ENCODE data around the gene FLACC1. TPM values are rescaled to one million over a fixed set of nuclear protein-coding genes. Genes with fewer than 3 reads are reported as not detected.
"Not testable (repeated sequence)": the region's sequence is repeated elsewhere in the genome, so short reads cannot be mapped to it uniquely, and the experiment has no call there.

Gene FLACC1
- 1 to 10 TPM; 1.3 to 2.1 TPM for total RNA-seq
- long read RNA-seq, result 0 reads

GRCh38 chr2:201357221-201357620, at the start of gene FLACC1:
FLACC1 (minus strand) TSS chr2:201357345; CDS start chr2:201351404, 5,941 bp downstream.
- DNase-seq (no peak), ATAC-seq (peak; percentile 42)
- intact Hi-C loops (cut with DNase I, micrococcal nuclease), result no loop called here

GRCh38 chr2:201406077-201406662, 49.0 kb upstream of the FLACC1 start:
- intact Hi-C loops (cut with DNase I, micrococcal nuclease), result no loop called here
- no peak for DNase-seq
- peak; percentile 36 for ATAC-seq

- no peak for DNase-seq
- intact Hi-C loops (cut with DNase I, micrococcal nuclease), result no loop called here
Observed at GRCh38 chr2:201404699-201405280, 47.6 kb upstream of the FLACC1 start.

GRCh38 chr2:201403880-201404279, 46.7 kb upstream of the FLACC1 start:
- ATAC-seq (peak; percentile 44), DNase-seq (no peak)
- intact Hi-C loops (cut with DNase I, micrococcal nuclease), result no loop called here

More at GRCh38 chr2:201404699-201405280, 47.6 kb upstream of the FLACC1 start:
- ATAC-seq, result no peak

GRCh38 chr2:201402651-201403562, 45.8 kb upstream of the FLACC1 start:
- no peak for DNase-seq
- ATAC-seq, result no peak
- intact Hi-C loops (cut with DNase I, micrococcal nuclease), result no loop called here

- ATAC-seq (no peak), DNase-seq (no peak)
- intact Hi-C loops (cut with DNase I, micrococcal nuclease), result no loop called here
Observed at GRCh38 chr2:201401815-201402214, 44.7 kb upstream of the FLACC1 start.

- no peak for DNase-seq
- intact Hi-C loops (cut with DNase I, micrococcal nuclease), result no loop called here
- no peak for ATAC-seq
Observed at GRCh38 chr2:201396595-201396994, 39.5 kb upstream of the FLACC1 start.

GRCh38 chr2:201383136-201383535, 26.0 kb upstream of the FLACC1 start:
- ATAC-seq (peak; percentile 93), DNase-seq (no peak)
- intact Hi-C loops (cut with DNase I, micrococcal nuclease), result no loop called here

GRCh38 chr2:201378496-201379397, 21.6 kb upstream of the FLACC1 start:
- DNase-seq (no peak), ATAC-seq (no peak)
- intact Hi-C loops (cut with DNase I, micrococcal nuclease), result no loop called here

- DNase-seq (no peak), ATAC-seq (no peak)
- intact Hi-C loops (cut with DNase I, micrococcal nuclease), result no loop called here
Observed at GRCh38 chr2:201377218-201377617, 20.1 kb upstream of the FLACC1 start.

- DNase-seq, result no peak
- ATAC-seq, result no peak
- intact Hi-C loops (cut with DNase I, micrococcal nuclease), result no loop called here
Observed at GRCh38 chr2:201369775-201370174, 12.6 kb upstream of the FLACC1 start.

GRCh38 chr2:201369318-201369717, 12.2 kb upstream of the FLACC1 start:
- intact Hi-C loops (cut with DNase I, micrococcal nuclease); ATAC-seq; DNase-seq: not testable (repeated sequence)

- ATAC-seq (no peak), DNase-seq (no peak)
- intact Hi-C loops (cut with DNase I, micrococcal nuclease), result no loop called here
Observed at GRCh38 chr2:201366146-201366545, 9.0 kb upstream of the FLACC1 start.

GRCh38 chr2:201363857-201364560, 6.9 kb upstream of the FLACC1 start:
- ATAC-seq, result peak; percentile 80
- no peak for DNase-seq
- intact Hi-C loops (cut with DNase I, micrococcal nuclease), result loop anchor here in 1 of 2 donors (5.0 kb wide), 1 partner anchor 122 kb away; no protein-coding TSS in a partner anchor

- intact Hi-C loops (cut with DNase I, micrococcal nuclease), result loop anchor here in 1 of 2 donors (5.0 kb wide), 1 partner anchor 120 kb away; no protein-coding TSS in a partner anchor
- no peak for ATAC-seq
Observed at GRCh38 chr2:201362396-201362795, 5.3 kb upstream of the FLACC1 start.

GRCh38 chr2:201361078-201361733, 4.1 kb upstream of the FLACC1 start:
- intact Hi-C loops (cut with DNase I, micrococcal nuclease), result loop anchor here in 1 of 2 donors (5.0 kb wide), 1 partner anchor 119 kb away; no protein-coding TSS in a partner anchor
- no peak for ATAC-seq
- no peak for DNase-seq

More at GRCh38 chr2:201362396-201362795, 5.3 kb upstream of the FLACC1 start:
- no peak for DNase-seq

GRCh38 chr2:201360256-201360655, 3.1 kb upstream of the FLACC1 start:
- intact Hi-C loops (cut with DNase I, micrococcal nuclease), result loop anchor here in 1 of 2 donors (5.0 kb wide), 1 partner anchor 118 kb away; no protein-coding TSS in a partner anchor
- no peak for DNase-seq
- no peak for ATAC-seq
